HG03558 (cell line): Measurements from ENCODE around the gene TRIP12.
"Not testable (repeated sequence)": the region's sequence is repeated elsewhere in the genome, so short reads cannot be mapped to it uniquely, and the experiment has no call there.

Source experiments
- ATAC-seq: cut with Tn5 transposase; IDR thresholded peaks from one replicate; pipeline ENCODE4 v1.9.1; 2021; ENCODE audit warnings: moderate number of reproducible peaks; ENCODE audit not compliant: unreplicated experiment; ENCODE audit errors: extremely low read depth

TRIP12 gene

DNA sequence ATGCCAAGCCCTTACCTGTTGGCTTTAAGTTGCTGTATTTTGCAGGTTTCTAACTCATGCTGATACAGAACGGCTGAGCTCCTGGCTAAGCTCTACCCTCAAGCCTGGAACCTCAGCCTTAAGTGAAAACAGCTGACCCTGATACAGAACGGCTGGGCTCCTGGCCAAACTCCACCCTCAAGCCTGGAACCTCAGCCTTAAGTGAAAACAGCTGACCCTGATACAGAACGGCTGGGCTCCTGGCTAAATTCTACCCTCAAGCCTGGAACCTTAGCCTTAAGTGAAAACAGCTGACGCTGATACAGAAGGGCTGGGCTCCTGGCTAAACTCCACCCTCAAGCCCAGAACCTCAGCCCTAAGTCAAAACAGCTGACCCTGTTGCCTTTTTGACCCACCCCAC lies 189.9 kb downstream of the TRIP12 start:
- ATAC-seq = no peak

DNA sequence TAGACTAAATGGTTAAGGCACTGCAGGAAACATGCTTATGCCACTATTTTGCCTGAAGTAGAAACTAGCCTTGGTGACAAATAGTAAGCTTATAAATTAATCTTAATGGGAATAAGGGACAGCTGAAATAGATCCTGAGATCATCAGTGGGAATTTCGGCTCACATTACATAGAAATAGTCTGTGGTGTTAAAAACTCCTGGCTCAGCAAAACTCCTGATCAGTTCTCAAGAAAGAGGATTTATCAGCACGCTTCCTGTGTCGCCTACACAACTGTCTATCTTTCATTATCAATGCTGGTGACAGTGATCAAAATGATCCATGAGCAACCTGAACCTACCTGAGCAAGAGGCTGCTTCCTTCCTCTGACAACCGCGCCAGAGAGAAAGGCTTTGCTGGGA lies 190.4 kb downstream of the TRIP12 start:
- no peak for ATAC-seq

DNA sequence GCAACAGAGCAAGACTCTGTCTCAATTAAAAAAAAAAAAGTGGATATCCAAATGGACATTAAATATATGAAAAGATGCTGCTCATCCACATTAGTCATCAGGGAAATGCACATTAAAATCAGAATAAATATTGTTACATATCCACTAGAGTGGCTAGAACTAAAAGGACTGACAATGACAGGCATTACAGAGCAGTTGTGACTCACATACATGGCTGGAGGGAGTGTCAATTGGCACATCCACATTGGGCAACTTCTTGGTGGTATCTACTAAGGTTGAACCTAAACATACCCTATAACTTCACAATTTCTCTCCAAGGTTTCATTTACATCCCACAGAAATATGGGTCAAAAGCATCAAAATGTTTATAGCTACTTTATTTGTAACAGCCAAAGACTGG lies 193.4 kb downstream of the TRIP12 start:
- ATAC-seq = no peak

DNA sequence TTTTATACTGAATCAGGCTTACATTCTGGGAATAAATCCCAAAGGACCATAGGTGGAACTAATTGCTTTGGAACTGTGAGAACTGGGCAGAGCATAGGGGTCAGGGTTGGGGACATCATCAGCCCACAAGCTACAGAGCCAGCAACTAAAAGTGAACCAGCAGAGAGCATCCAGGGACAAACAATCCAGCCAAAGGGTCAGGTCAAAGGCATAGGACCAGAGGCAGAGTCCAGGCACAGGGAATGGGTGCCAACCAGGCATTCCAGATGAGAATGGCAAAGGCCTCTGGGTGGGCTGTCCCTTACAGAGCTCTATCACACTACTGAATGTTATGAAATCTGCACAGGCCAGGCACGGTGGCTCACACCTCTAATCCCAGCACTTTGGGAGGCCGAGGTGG lies 195.2 kb downstream of the TRIP12 start:
- no peak for ATAC-seq

DNA sequence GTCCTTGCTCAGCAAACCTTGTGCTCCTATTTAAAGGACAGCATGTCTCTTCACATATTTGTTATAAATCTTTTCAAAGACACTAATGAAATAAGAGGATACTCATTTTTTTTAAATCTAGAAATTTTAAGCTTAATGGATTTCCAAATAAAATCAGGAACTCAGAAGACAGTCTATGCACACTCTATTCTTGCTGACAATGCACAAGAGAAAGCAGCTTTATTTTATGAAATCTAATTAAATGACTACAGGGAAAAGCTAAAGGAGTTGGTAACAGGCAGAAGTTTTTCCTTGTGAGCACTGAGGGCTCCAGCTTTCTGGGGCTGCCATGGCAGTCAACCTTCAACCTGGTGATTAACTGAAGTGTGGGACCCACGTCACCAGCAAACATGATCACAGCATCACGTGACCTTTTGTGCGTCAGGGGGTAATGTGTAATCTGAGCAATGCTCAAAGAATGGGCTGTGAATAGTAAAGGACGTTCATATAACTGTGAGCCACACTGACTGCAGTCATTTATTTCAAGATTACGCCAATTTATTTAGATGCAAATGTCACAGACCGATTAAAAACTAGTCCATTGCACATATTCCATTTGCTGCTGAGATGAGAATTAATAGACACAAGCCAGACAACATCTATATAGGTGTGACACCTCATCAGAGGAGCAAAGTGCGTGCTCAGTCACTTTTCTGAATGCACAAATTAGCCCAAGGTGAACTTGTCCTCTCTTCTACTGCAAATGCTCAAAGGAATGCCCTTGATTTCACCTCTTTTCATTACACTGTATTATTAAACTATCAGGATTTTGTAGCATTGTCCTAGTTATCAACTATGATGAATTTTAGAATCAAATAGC lies 195.9 kb downstream of the TRIP12 start:
- ATAC-seq = no peak

DNA sequence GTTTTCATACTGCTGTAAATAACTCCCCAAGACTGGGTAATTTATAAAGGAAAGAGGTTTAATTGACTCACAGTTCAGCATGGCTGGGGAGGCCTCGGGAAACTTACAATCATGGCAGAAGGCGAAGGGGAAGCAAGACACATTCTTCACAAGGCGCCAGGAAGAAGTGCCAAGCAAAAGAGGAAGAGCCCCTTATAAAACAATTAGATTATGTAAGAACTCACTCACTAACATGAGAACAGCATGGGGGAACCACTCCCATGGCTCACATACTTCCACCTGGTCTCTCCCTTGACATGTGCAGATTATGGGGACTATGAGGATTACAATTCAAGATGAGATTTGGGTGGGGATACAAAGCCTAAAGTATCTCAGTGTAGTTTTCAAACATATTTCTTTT lies 198.6 kb downstream of the TRIP12 start:
- not testable (repeated sequence) for ATAC-seq

DNA sequence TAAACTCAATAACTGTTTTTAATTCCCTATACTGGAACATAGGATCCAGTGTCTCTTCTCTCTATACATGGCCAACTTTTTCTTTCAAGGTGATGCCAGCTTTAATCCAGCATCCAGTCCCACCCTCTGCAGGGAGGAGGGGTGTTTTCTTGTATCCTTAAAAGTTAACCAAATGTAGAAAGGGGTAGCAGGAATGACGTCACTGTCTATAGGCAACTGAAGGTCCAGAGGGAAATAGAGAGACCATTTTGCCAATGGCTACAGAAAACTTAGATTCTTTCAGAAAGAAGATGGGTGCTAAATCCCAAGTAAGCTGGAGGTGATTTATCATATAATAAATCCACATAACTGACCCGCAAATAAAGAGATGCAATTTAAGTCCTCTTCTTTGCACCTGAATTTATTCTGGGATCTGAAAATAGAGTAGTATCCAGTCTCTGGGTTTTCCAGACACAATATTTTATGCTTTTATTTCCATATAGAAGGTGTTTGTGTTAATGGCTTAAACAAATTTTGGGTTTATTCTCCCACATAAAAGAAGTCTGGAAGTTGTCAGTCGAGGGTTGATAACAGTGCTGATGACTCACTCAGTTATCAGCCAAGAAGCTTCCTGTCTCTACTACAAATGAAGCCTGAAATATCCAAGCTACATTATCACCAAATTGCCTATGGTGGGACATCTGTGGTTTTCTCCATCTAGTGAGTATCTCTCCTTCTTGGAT lies 201.7 kb downstream of the TRIP12 start:
- no peak for ATAC-seq

DNA sequence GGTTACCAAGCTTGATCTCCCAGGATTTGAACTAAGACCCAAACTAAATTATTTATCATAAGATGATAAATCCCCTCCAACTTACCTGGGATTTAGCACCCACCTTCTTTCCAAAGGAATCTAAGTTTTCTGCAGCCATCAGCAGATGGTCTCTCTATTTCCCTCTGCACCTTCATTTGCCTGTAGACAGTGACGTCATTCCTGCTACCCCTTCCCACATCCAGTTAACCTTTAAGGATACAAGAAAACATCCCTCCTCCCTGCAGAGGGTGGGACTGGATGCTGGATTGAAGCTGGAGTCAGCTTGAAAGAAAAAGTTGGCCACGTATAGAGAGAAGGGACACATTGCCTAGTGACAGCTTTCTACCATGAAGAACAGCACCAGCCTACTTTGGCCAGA lies 203.8 kb downstream of the TRIP12 start:
- ATAC-seq = no peak

DNA sequence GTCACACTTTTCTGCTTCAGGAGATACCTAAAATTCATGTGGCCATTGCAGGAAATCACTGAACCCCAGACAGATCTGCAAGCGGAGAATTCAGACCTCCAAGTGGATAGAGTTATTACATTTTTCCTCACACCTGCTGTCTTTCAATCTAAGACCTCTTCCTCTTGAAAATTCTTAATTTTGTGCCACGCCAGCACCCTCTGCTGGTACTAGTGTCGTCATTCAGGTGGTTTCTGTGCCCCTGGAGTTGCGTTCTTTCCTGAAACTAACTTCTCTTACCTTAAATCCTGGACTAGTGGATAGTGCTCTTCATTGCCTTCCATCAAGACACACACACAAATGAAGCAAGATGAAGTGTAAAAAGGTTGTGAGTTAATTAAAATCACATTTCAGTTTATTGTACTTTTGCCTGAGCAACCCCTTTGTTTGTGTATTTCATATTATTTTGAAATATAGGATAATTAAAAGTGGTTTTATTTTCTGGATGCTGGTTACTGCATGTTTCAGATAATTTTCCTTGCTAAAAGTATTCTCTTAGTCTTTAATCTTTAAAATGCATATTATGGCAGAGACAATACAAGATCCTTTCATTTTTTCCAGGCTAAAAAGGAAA lies 205.8 kb downstream of the TRIP12 start:
- ATAC-seq = no peak

DNA sequence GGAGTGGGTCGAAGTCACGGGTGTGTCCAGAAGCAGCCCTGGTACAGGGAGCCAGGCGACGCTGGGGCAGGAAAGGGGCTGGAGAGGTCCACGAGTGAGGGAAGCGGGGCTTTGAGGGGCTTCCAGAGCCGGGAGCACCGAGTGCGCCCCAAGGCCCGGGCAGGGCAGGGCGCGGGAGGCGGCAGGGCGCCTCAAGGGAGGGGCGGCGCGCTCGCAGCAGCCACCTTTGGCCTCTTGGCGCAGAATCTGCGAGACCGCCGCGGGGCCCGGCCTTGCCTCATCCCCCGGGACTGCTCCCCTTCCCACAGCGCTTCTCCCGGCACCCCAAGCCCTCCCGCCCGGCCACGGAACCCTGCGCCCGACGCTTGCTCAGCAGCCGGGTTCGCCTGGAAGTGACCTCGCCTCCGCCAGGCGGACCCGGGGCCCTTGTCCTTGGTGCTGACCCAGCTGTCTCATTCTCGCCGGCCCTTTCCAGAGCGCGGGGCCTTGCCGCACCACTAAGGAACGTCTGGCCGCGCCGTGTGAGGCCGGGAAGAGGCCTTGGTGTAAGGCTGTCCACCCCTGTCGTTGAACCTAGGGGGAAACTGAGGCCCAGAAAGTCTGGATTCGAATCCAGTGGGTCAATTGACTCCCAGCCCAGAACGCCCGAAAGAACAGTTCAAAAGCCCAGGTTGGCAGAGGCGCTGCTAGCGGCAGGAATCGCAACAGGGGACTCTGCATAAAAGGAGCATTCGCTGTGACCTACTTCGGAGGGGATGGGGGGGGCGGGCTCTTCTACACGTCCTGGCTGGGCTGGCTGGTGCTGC lies 206.9 kb downstream of the TRIP12 start:
- ATAC-seq = no peak

DNA sequence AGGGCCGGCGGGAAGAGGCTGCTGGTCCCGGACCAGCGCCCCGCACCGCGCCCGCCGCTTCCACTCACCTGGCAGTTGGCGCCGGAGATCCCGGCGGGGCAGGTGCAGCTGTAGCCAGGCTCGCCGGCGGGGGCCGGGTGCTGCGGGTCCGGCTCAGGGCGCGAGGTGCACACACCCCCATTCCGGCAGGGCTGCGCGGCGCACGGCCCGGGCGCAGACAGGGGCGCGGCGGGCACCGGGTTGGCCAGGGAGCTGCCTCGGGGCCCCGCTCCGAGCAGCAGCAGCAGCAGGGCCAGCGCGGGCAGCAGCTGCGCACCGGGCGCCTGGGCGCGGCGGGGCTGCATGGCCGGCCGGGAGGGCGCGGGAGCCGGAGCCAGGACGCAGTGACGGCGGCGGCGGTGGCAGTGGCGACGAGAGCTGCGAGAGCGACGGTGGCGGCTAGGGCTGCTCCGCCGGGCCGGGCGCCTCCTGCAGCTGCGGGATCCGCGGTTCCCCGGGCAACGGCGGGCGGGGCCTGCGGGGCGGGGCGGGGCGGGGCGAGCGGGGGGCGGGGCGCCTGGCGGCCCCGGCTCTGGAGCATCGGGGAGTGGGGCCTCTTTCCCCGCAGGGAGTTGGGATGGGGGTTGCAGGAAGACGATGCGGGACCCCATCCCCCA lies 207.6 kb downstream of the TRIP12 start, which contains the start of gene DNER:
Gene DNER (minus strand): TSS at position 476 of the 656 bp plus-strand sequence. CDS start 132 bp downstream, at position 344.
- peak; percentile 48 for ATAC-seq
